GM13977 (cell line): ENCODE measurements around the gene INPP5D.

Source experiments
- DNase-seq: peaks from one replicate; pipeline ENCODE4 v3.0.0; 2012; ENCODE audit warnings: low spot score
- CTCF ChIP-seq: IDR thresholded peaks from 2 replicates; pipeline ENCODE4 v1.5.1; 2012; ENCODE audit warnings: mild to moderate bottlenecking, control low read depth; ENCODE audit not compliant: insufficient read depth; ENCODE audit errors: extremely low read depth, missing control alignments
- in situ Hi-C: fragments of 300-500 bp; cut with MboI; formaldehyde crosslinking; loops from one replicate; pipeline ENCODE4 v1.12.0; 2022; ENCODE audit warnings: low sequenced_read_pairs, low pct_unique_long_range_greater_than_20kb, mixed read lengths, inconsistent platforms; ENCODE audit not compliant: unreplicated experiment

The INPP5D gene

GRCh38 chr2:233236820-233237589 lies 176.9 kb downstream of the INPP5D start:
- in situ Hi-C loops: no loop called here
- no peak for DNase-seq
- no peak for TF ChIP-seq CTCF

GRCh38 chr2:233240897-233241296 lies 180.8 kb downstream of the INPP5D start:
- TF ChIP-seq CTCF: no peak
- DNase-seq: no peak
- in situ Hi-C loops: no loop called here

GRCh38 chr2:233241803-233242202 lies 181.7 kb downstream of the INPP5D start:
- in situ Hi-C loops: no loop called here
- DNase-seq: no peak
- TF ChIP-seq CTCF: no peak

- TF ChIP-seq CTCF: no peak
- DNase-seq: no peak
- in situ Hi-C loops: no loop called here
Measured at GRCh38 chr2:233242231-233242927, 182.2 kb downstream of the INPP5D start.

GRCh38 chr2:233243348-233243747 lies 183.2 kb downstream of the INPP5D start:
- DNase-seq: no peak
- in situ Hi-C loops: no loop called here
- TF ChIP-seq CTCF: no peak

- DNase-seq: no peak
- in situ Hi-C loops: no loop called here
- no peak for TF ChIP-seq CTCF
Measured at GRCh38 chr2:233244818-233245217, 184.7 kb downstream of the INPP5D start.
